Type B pancreatic cell (in vitro differentiated cells): ENCODE results near the gene MAP1B. TPM values are rescaled to one million over a fixed set of nuclear protein-coding genes. Genes with fewer than 3 reads are reported as not detected.

Source experiments
- DNase-seq: peaks from one replicate; pipeline ENCODE4 v3.0.0; 2021; ENCODE audit warnings: mixed read lengths; ENCODE audit not compliant: unreplicated experiment; ENCODE audit errors: extremely low spot score
- H3K27ac Mint-ChIP-seq: 2 replicates; pipeline ENCODE4 v1.8.0; 2021; ENCODE audit warnings: mild to moderate bottlenecking, mixed read lengths
- H3K27me3 Mint-ChIP-seq: 2 replicates; pipeline ENCODE4 v1.8.0; 2021; ENCODE audit warnings: mixed read lengths
- H3K36me3 Mint-ChIP-seq: 2 replicates; pipeline ENCODE4 v1.8.0; 2021; ENCODE audit warnings: mixed read lengths
- H3K4me1 Mint-ChIP-seq: one replicate; pipeline ENCODE4 v1.8.0; 2021; ENCODE audit warnings: mixed read lengths; ENCODE audit not compliant: unreplicated experiment
- H3K4me3 Mint-ChIP-seq: 2 replicates; pipeline ENCODE4 v1.8.0; 2021; ENCODE audit warnings: mild to moderate bottlenecking, mixed read lengths
- H3K9me3 Mint-ChIP-seq: 2 replicates; pipeline ENCODE4 v1.8.0; 2021; ENCODE audit warnings: mixed read lengths
- CTCF ChIP-seq: fragments of 200-600 bp; sonication (generic); conservative IDR thresholded peaks from 2 replicates; pipeline ENCODE4 v1.5.0; 2021; ENCODE audit warnings: antibody characterized with exemption, mild to moderate bottlenecking
- total RNA-seq: library from RNA; stranded (reverse); gene quantifications from 2 replicates; pipeline ENCODE4 v1.2.1, GENCODE V29; 2021; ENCODE audit warnings: low replicate concordance

The MAP1B gene
- total RNA-seq, 1 donor from 2014 or later = 124 TPM

GRCh38 chr5:72133212-72133990 lies 26.1 kb downstream of the MAP1B start:
- no peak for DNase-seq
- peak overlapping the region; percentile 39 for H3K27ac Mint-ChIP-seq
- no peaks in the 10 kb centered on the region for H3K9me3 Mint-ChIP-seq
- H3K36me3 Mint-ChIP-seq = peaks cover 14% of the 10 kb centered on the region
- no peak for TF ChIP-seq CTCF
- H3K4me3 Mint-ChIP-seq = no peak overlapping the region
- peaks cover 32% of the 10 kb centered on the region for H3K4me1 Mint-ChIP-seq
- H3K27me3 Mint-ChIP-seq = no peaks in the 10 kb centered on the region

DNA sequence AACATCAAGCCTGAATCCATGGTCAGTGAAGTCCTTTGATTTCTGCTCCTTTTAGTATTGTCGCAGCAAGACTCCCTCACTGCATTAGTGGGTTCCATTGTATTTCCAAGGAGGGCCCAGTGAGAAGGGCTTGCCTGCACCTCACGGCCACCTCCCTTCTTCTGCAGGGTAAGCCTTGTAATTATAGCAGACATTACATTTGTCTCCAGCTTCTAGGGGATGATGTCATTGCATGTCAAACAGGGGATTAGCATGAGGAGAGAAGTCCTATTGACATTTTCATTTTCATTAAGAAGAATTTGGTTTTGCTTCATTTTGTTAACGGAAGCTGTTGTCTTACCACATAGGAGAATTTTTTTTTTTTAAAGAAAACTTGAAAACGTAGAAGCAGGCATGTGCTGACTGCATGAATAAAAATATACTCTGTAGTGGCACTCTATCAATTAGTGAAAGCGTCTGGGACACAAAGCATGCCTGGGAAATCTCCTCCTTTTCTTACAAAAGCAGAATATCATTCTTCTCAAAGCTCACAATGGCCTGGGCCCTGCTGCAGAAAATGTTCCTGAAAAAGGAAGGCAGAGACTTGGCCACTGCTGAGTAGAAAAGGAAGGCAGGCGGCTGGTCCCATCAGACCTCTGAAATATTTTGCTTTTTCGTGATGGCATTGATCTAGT lies 27.1 kb downstream of the MAP1B start:
- Mint-ChIP-seq H3K27ac (peak overlapping the region; percentile 39), H3K4me3 (peak overlapping the region; percentile 59), H3K27me3 (no peaks in the 10 kb centered on the region), H3K36me3 (peaks cover 22% of the 10 kb centered on the region), H3K9me3 (no peaks in the 10 kb centered on the region), H3K4me1 (peaks cover 37% of the 10 kb centered on the region)
- TF ChIP-seq CTCF = no peak
- DNase-seq = no peak

DNA sequence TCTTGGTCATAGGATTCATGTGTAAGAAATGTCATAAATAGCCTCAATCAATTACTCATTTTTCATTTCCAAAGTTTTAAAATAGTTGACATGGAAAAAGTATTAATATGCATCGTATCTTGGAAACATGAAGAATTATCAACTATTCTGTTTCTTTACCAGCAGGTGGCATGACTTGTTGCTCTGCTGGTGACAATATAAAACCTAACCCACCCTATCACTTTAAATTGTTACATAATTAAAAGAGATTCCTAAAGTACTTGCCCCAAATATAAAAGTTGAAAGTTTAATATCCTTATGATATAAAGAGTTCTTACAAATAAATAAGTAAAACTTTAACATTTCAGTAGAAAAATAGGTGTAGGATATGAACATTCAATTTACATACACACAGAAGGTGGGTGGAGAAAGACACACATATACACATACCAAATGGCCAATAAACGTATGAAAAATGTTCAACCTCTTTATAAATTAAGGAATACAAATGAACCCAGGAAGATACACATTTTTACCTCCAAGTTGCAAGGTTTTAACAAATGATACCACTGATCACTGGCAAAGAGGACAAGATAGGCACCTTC lies 30.6 kb downstream of the MAP1B start:
- Mint-ChIP-seq H3K36me3 (peaks cover 28% of the 10 kb centered on the region), H3K4me3 (no peak overlapping the region), H3K4me1 (peaks cover 44% of the 10 kb centered on the region), H3K27me3 (no peaks in the 10 kb centered on the region), H3K27ac (no peak overlapping the region), H3K9me3 (no peaks in the 10 kb centered on the region)
- TF ChIP-seq CTCF = peak; percentile 72
- no peak for DNase-seq

DNA sequence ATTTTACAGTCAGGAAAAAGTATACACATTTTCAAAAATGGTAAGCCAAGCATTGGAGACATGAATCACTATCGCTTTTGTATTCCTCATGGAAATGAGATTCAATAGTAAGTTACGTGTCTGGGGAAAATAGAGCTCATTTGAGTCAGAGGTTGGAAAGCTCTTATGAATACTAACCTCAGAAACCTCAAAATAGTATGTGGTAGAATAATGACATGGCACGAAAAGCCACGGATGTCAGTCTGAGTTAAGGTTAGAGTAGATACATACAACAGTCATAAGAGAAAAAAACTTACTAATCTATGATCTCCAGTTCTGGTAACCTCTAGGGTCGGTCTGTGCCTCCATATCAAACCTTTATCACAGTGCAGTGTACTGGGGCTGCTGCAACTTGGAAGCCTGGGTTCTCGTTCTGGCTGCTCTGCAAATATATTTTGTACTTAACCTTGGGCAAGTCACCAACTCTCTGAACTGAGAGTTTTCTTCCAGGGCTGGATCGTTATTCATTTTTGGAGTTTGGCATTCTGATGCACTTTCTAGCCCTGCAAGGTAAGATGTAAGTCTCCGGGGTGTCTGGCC lies 31.8 kb downstream of the MAP1B start:
- no peak for TF ChIP-seq CTCF
- DNase-seq = no peak
- Mint-ChIP-seq H3K9me3 (no peaks in the 10 kb centered on the region), H3K4me1 (peaks cover 43% of the 10 kb centered on the region), H3K27ac (no peak overlapping the region), H3K4me3 (no peak overlapping the region), H3K36me3 (peaks cover 33% of the 10 kb centered on the region), H3K27me3 (no peaks in the 10 kb centered on the region)

DNA sequence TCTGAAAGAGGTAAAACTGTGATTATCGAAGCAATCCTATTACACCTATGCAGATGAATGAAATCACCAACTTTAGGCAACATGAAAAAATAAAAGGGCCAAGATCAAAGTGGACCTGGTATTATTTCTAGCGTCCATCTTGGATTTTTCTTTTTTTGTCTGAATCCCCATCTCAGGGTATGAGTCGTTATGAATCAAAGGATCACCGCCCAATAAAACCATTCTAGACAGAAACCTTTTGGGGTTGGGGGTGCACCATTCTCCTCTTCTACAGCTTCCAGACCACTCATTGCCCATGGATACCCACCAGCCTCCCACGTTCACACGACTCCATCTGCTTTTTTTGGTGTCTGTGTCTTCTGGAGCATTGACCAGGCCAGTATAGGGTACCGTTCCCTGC lies 33.4 kb downstream of the MAP1B start:
- H3K9me3 Mint-ChIP-seq = no peaks in the 10 kb centered on the region
- no peak overlapping the region for H3K4me3 Mint-ChIP-seq
- DNase-seq = no peak
- H3K27ac Mint-ChIP-seq = peak overlapping the region; percentile 80
- TF ChIP-seq CTCF = no peak
- H3K36me3 Mint-ChIP-seq = peaks cover 35% of the 10 kb centered on the region
- H3K27me3 Mint-ChIP-seq = no peaks in the 10 kb centered on the region
- H3K4me1 Mint-ChIP-seq = peaks cover 45% of the 10 kb centered on the region
